Testis (tissue), 3 donors: ENCODE data around the gene NIPAL4. TPM values are rescaled to one million over a fixed set of nuclear protein-coding genes. Genes with fewer than 3 reads are reported as not detected.

Experiments
- DNase-seq: peaks from one replicate; pipeline ENCODE4 v3.0.0-alpha.2; 2019
- H3K27ac ChIP-seq, 2 donors: fragments of 200-600 bp; sonication (generic); one replicate each; pipeline ENCODE4 v1.5.1; 2019
- H3K27me3 ChIP-seq: fragments of 200-600 bp; sonication (generic); one replicate; pipeline ENCODE4 v1.5.1; 2019
- H3K36me3 ChIP-seq: fragments of 200-600 bp; sonication (generic); one replicate; pipeline ENCODE4 v1.5.1; 2017; ENCODE audit warnings: low read depth; ENCODE audit errors: missing control alignments
- H3K4me1 ChIP-seq: fragments of 200-600 bp; sonication (generic); one replicate; pipeline ENCODE4 v1.5.1; 2019
- H3K4me3 ChIP-seq, 2 donors: fragments of 200-600 bp; sonication (generic); one replicate each; pipeline ENCODE4 v1.5.1; 2017 to 2019
- H3K9me3 ChIP-seq: fragments of 200-600 bp; sonication (generic); one replicate; pipeline ENCODE4 v1.5.1; 2017
- CTCF ChIP-seq, 3 experiments: fragments of 450-650 bp in 2 of 3; fragments of 200-600 bp in 1 of 3; sonication (generic) in 1 of 3; IDR thresholded peaks; one replicate each; pipeline ENCODE4 v1.5.1; 2016 to 2019; ENCODE audit warnings: antibody characterized with exemption in 3 of 3, mild to moderate bottlenecking in 2 of 3, moderate library complexity in 1 of 3
- POLR2A ChIP-seq: fragments of 450-650 bp; IDR thresholded peaks from one replicate; pipeline ENCODE4 v1.6.1; 2017; ENCODE audit warnings: antibody characterized with exemption, mild to moderate bottlenecking, moderate library complexity
- WGBS, 2 donors: methylation state at CpG; one replicate each; pipeline ENCODE4 v1.1.5; 2018; 5-methylcytosine and 5-hydroxymethylcytosine counted together
- intact Hi-C: fragments of 100-400 bp; cut with DNase I; formaldehyde crosslinking; loops from one replicate; pipeline ENCODE4 v1.15.1; 2023; ENCODE audit warnings: low total_unique reads
- polyA plus RNA-seq: library from polyadenylated mRNA; stranded (reverse); fragments of 350-450 nt; fragmentation: Illumina TruSeq; extraction: RNeasy Lipid Tissue Mini Kit (QIAGEN cat#74804); gene quantifications from one replicate; pipeline ENCODE4 v1.2.3, GENCODE V29; 2014; ENCODE audit warnings: low read depth, low replicate concordance; ENCODE audit not compliant: insufficient read depth
- total RNA-seq, 2 donors: library from RNA; depleted of rRNA; stranded (reverse); fragments of >200 nt; gene quantifications; one replicate each; pipeline ENCODE4 v1.2.3, GENCODE V29; 2016

NIPAL4 gene
- total and polyA plus RNA-seq, 3 donors from 2014 or later: 0.08 to 0.18 TPM; not detected in 1

- 96 to 100% methylated on average over 1 of the region's 1 CpG for WGBS, 2 donors
- TF ChIP-seq POLR2A (no peak), CTCF (IDR thresholded peaks at IDR 0.05) (peak in 2 of 3 experiments; percentile 29 to 42)
- DNase-seq: no peak
- Histone ChIP-seq H3K9me3 (no peaks in the 10 kb centered on the region), H3K27me3 (no peaks in the 10 kb centered on the region), H3K27ac (no peak overlapping the region), H3K4me3 (no peak overlapping the region), H3K36me3 (no peaks in the 10 kb centered on the region), H3K4me1 (no peaks in the 10 kb centered on the region)
- intact Hi-C loops: loop anchor here (10.0 kb wide), 1 partner anchor 147 kb away; no protein-coding TSS in a partner anchor
These were observed 11.7 kb downstream of the NIPAL4 start for GRCh38 chr5:157471709-157472108.

GRCh38 chr5:157473383-157474320 lies 13.6 kb downstream of the NIPAL4 start:
- no peak for DNase-seq
- Histone ChIP-seq H3K9me3 (no peaks in the 10 kb centered on the region), H3K27ac (no peak overlapping the region), H3K4me3 (no peak overlapping the region), H3K4me1 (no peaks in the 10 kb centered on the region), H3K36me3 (no peaks in the 10 kb centered on the region), H3K27me3 (no peaks in the 10 kb centered on the region)
- 86 to 91% methylated on average over 6 to 7 of the region's 7 CpGs for WGBS, 2 donors
- TF ChIP-seq CTCF (IDR thresholded peaks at IDR 0.05) (peak in 1 of 3 experiments; percentile 3), POLR2A (no peak)
- intact Hi-C loops: loop anchor here (10.0 kb wide), 1 partner anchor 149 kb away; no protein-coding TSS in a partner anchor

GRCh38 chr5:157475432-157475831 lies 15.4 kb downstream of the NIPAL4 start:
- intact Hi-C loops: loop anchor here (10.0 kb wide), 1 partner anchor 151 kb away; no protein-coding TSS in a partner anchor
- no peaks in the 10 kb centered on the region for H3K27me3 ChIP-seq
- H3K4me1 ChIP-seq: no peaks in the 10 kb centered on the region
- 75 to 93% methylated on average over 3 of the region's 3 CpGs for WGBS, 2 donors
- H3K36me3 ChIP-seq: no peaks in the 10 kb centered on the region
- TF ChIP-seq CTCF (IDR thresholded peaks at IDR 0.05): no peak
- no peak for TF ChIP-seq POLR2A
- H3K4me3 ChIP-seq: no peak overlapping the region
- DNase-seq: no peak
- H3K27ac ChIP-seq: no peak overlapping the region
- no peaks in the 10 kb centered on the region for H3K9me3 ChIP-seq

GRCh38 chr5:157476702-157477408 lies 16.8 kb downstream of the NIPAL4 start:
- Histone ChIP-seq H3K27ac (no peak overlapping the region), H3K9me3 (no peaks in the 10 kb centered on the region), H3K4me1 (no peaks in the 10 kb centered on the region), H3K27me3 (no peaks in the 10 kb centered on the region), H3K4me3 (no peak overlapping the region), H3K36me3 (no peaks in the 10 kb centered on the region)
- peak; percentile 67 for DNase-seq
- intact Hi-C loops: loop anchor here (10.0 kb wide), 1 partner anchor 152 kb away; no protein-coding TSS in a partner anchor
- TF ChIP-seq POLR2A (no peak), CTCF (IDR thresholded peaks at IDR 0.05) (peak; percentile 32 to 72 (median 56))
- WGBS, 2 donors: 67 to 70% methylated on average over 7 of the region's 7 CpGs
